HG03439 (cell line): Measurements from ENCODE around the gene PTPN1.

ENCODE experiments used
- ATAC-seq: cut with Tn5 transposase; IDR thresholded peaks from one replicate; pipeline ENCODE4 v1.9.1; 2021; ENCODE audit warnings: mild to moderate bottlenecking, moderate library complexity; ENCODE audit not compliant: unreplicated experiment

PTPN1 gene

DNA sequence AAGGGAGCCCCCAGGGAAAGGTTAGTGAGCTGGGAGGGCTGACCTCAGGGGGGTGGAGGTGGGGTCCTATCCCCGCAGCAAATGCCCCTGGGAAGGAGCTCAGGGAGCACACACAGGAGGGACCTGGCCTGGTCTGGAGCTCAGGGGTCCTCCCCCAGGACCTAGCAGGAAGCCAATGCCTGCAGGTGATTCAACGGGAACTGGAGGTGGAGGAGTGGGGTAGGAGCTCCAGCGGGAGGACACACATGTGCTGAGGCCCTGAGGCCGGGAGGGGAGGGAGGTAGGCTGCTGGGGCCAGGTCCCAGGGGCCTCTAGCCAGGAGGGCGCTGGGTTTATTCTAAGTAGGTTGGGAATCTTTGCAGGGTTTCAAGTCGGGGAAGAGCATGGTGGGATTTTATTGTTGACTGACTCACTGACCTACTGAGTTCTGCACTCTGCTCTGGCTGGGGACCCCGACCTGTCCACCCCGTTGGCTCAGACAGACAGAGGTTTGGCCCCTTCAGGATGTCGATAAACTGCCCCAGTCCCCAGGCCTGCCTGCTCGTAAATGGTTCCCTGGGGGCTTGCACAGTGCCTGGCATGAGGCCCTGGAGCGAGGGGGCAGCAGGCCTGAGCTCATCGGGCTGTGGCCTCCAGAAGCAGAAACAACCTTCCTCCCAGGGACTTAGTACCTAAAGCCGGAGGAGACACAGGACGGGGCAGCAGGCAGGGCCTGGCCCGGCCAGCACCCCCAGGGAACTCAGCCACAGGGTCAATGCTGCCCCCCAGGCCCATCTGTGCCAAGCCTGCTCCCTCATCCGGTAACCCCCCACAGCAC is 118.9 kb downstream of the PTPN1 start:
- no peak for ATAC-seq

DNA sequence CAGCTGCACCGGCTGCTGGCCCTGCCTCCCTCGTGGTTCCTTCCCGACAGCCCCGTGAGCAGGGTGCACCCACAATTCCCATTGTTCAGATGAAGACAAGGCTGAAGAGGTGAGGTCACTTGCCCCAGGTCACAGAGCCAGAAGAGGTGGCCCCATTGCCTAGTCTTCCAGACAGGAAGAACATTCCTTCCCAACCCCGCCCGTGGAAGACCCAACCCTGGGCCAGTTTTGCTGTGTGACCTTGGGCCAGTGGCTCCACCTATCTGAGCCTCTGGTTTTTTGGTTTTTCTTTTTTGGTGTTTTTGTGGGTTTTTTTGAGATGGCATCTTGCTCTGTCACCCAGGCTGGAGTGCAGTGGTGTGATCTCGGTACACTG is 119.5 kb downstream of the PTPN1 start:
- no peak for ATAC-seq

DNA sequence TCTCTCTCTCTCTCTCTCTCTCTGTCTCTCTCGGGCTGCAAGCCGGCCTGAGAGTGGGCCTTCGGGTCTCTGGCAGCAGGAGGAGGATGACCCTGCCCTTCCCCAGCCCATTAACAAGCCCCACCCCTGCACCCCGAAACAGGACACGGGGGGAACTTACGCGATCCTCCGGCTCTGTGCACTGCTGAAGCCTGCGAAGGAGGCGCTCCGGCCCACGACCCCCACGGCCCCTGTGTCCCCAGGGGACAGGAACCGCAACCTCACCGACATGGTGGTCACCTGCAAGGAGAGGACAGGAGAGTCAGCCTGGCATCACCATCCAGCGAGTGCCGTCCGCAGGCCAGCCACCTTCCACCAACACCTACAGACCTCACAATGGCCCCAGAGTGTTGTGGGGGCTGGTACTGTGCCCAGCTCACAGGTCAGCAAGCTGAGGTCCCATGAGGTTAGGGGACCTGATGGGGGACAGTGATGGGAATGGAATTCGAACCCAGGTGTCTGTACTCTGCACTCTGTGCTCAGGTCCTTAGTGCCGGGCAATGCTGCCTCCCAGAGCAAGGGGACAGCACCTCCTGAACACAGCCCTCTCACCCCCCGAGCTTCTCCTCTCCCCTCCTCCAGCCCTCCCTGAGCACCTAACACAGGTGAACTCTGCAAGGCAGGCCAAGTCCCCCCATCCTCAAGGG is 120.5 kb downstream of the PTPN1 start:
- ATAC-seq = no peak

DNA sequence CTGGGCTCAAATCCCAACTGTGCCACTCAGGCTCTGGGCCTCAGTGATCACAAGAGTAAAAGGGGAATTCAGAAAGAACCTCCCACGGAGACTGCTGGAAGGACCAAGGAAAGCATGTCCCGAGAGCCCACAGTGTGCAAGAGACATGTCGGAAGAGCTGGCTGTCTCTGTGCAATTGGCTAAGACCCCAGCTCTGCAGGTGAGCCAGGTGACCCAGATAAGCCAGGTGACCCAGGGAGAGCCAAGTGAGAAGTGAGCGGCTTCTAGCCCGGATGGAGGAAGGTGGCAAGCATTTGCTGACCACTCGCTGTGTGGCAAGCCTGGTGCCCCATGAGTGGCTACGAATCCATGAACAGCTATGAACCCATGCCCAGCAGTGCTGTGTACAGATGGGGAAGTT is 122.1 kb downstream of the PTPN1 start:
- ATAC-seq = no peak

DNA sequence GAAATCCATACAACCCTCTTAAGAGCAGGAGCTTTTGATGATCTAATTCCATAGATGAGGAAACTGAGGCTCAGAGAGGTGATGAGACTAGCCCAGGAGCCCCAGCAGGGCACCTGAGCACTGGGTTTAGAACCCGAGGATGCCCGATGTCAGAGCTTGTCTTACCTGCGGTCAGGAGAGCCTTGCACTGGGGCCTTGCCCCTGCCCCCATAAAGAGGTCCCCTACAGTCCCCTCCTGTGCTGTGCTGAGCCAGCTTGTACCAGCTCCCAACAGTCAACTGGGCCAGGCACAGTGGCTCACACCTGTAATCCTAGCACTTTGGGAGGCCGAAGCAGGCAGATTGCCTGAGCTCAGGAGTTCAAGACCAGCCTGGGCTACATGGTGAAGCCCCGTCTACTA is 122.5 kb downstream of the PTPN1 start:
- no peak for ATAC-seq

DNA sequence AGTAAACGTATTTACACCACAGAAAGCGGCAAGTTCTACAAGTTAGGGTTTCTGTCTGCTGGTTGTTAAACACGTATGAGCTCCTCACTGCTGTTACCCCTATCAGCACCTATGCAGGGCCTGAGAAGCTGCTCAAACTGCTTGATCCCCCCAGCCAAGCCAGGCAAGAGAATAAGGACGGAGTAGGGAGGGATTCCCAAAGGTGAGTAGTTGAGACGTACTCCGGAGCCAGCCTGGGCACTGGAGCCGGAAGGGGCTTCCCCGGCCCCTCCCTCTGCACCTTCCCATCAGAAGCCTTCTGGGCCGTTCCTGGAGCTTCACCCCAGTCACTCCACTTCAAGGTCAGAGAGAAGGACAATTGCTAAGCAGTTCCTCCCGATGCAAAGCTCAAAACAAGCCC is 123.2 kb downstream of the PTPN1 start:
- no peak for ATAC-seq

DNA sequence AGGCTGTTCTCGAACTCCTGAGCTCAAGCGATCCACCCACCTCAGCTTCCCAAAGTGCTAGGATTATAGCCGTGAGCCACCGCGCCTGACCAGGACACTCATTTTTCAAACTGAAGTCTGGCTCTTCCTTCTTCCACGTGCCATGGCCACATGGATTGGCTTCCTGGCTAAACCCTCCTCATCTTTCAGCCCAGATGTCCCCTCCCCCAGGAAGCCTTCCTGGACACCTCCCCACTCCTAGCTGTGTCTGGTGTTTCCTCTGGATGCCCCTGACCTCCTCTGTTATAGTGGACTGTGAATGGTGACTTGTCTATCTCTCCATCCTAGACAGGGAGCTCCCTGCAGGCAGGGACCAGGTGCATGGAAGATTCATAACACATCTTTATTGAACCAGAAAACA is 124.0 kb downstream of the PTPN1 start:
- ATAC-seq = no peak
